GM23248 (cell line): ENCODE results near the gene PTPRA. TPM values are rescaled to one million over a fixed set of nuclear protein-coding genes. Genes with fewer than 3 reads are reported as not detected.

Experiments
- DNase-seq: peaks from one replicate; pipeline ENCODE4 v3.0.0-alpha.2; 2015
- H2AFZ ChIP-seq: fragments of 200-600 bp; sonication (generic); 2 replicates; pipeline ENCODE4 v1.6.1; 2016; ENCODE audit warnings: antibody characterized with exemption
- H3F3A ChIP-seq: fragments of 200-600 bp; sonication (generic); 2 replicates; pipeline ENCODE4 v1.6.1; 2016; ENCODE audit warnings: mild to moderate bottlenecking, antibody characterized with exemption, mixed run types; ENCODE audit not compliant: insufficient read depth
- H3K27ac ChIP-seq: fragments of 200-600 bp; sonication (generic); 2 replicates; pipeline ENCODE4 v1.5.1; 2016; ENCODE audit warnings: mild to moderate bottlenecking
- H3K27me3 ChIP-seq: fragments of 200-600 bp; sonication (generic); replicated peaks from 2 replicates; pipeline ENCODE4 v1.6.1; 2016; ENCODE audit warnings: mild to moderate bottlenecking; ENCODE audit not compliant: insufficient read depth
- H3K36me3 ChIP-seq: fragments of 200-600 bp; sonication (generic); 2 replicates; pipeline ENCODE4 v1.6.1; 2016; ENCODE audit warnings: low read depth, mild to moderate bottlenecking
- H3K4me1 ChIP-seq: fragments of 200-600 bp; sonication (generic); 2 replicates; pipeline ENCODE4 v1.6.1; 2016; ENCODE audit warnings: mild to moderate bottlenecking; ENCODE audit not compliant: insufficient read depth
- H3K4me2 ChIP-seq: fragments of 200-600 bp; sonication (generic); one replicate; pipeline ENCODE4 v1.6.1; 2016; ENCODE audit warnings: mild to moderate bottlenecking; ENCODE audit not compliant: unreplicated experiment
- H3K4me3 ChIP-seq: fragments of 200-600 bp; sonication (generic); 2 replicates; pipeline ENCODE4 v1.5.1; 2016; ENCODE audit warnings: mild to moderate bottlenecking
- H3K79me2 ChIP-seq: fragments of 200-600 bp; sonication (generic); 2 replicates; pipeline ENCODE4 v1.6.1; 2016; ENCODE audit warnings: mild to moderate bottlenecking; ENCODE audit not compliant: insufficient read depth
- H3K9ac ChIP-seq: fragments of 200-600 bp; sonication (generic); 2 replicates; pipeline ENCODE4 v1.6.1; 2016; ENCODE audit warnings: mild to moderate bottlenecking
- H3K9me2 ChIP-seq: fragments of 200-600 bp; sonication (generic); 2 replicates; pipeline ENCODE4 v1.6.1; 2016; ENCODE audit warnings: mixed run types, mild to moderate bottlenecking, moderate library complexity; ENCODE audit not compliant: insufficient read depth
- H3K9me3 ChIP-seq: fragments of 200-600 bp; sonication (generic); one replicate; pipeline ENCODE4 v1.6.1; 2017; ENCODE audit warnings: low read depth
- H4K20me1 ChIP-seq: fragments of 200-600 bp; sonication (generic); 2 replicates; pipeline ENCODE4 v1.6.0; 2016; ENCODE audit not compliant: insufficient read depth
- EZH2 ChIP-seq: fragments of 200-600 bp; sonication (generic); IDR thresholded peaks from 2 replicates; pipeline ENCODE4 v1.6.1; 2018; ENCODE audit warnings: antibody characterized with exemption, mild to moderate bottlenecking; ENCODE audit not compliant: insufficient read depth, poor library complexity, severe bottlenecking
- EZH2phosphoT487 ChIP-seq: fragments of 200-600 bp; sonication (generic); IDR thresholded peaks from 2 replicates; pipeline ENCODE4 v1.6.1; 2018; ENCODE audit warnings: antibody characterized with exemption, moderate library complexity, mild to moderate bottlenecking, low read depth; ENCODE audit not compliant: insufficient read depth
- WGBS, 2 experiments: methylation state at CpG; one replicate each; pipeline ENCODE4 v1.1.6; 2015 to 2017; ENCODE audit warnings: low lambda C conversion rate in 2 of 2, low coverage in 1 of 2; ENCODE audit errors: missing lambda C conversion rate in 2 of 2; 5-methylcytosine and 5-hydroxymethylcytosine counted together
- in situ Hi-C: fragments of 300-500 bp; cut with MboI; formaldehyde crosslinking; loops from 2 replicates; pipeline ENCODE4 v1.15.0; 2020
- polyA plus RNA-seq: library from polyadenylated mRNA; unstranded; fragments of >200 nt; fragmentation: Nextera tagmentation; extraction: Ambion mirVana; gene quantifications from 2 replicates; pipeline ENCODE4 v1.2.1, GENCODE V29; 2016
- total RNA-seq: library from RNA; depleted of rRNA; stranded (reverse); fragments of >200 nt; shearing (Covaris generic); gene quantifications from 2 replicates; pipeline ENCODE4 v1.2.3, GENCODE V29; 2014

Gene PTPRA
- total and polyA plus RNA-seq, 2 experiments from 2014 or later, result 37.4 to 50.8 TPM

GRCh38 chr20:2998728-2999127 is 125.4 kb downstream of the PTPRA start:
- TF ChIP-seq EZH2 (no peak), EZH2phosphoT487 (no peak)
- no peaks in the 10 kb centered on the region for H3K9me3 ChIP-seq
- H2AFZ ChIP-seq, result no peak overlapping the region
- no peak overlapping the region for H3K4me3 ChIP-seq
- no peaks in the 10 kb centered on the region for H3K4me1 ChIP-seq
- no peaks in the 10 kb centered on the region for H3K9me2 ChIP-seq
- no peak overlapping the region for H3K4me2 ChIP-seq
- no peaks in the 10 kb centered on the region; the same call in 1 of the 2 replicates for H3K36me3 ChIP-seq
- no peaks in the 10 kb centered on the region for H4K20me1 ChIP-seq
- in situ Hi-C loops, result no loop called here
- H3K79me2 ChIP-seq, result no peaks in the 10 kb centered on the region
- no peak overlapping the region for H3K9ac ChIP-seq
- no peak overlapping the region for H3K27ac ChIP-seq
- DNase-seq, result no peak
- no peaks in the 10 kb centered on the region for H3F3A ChIP-seq
- no peaks in the 10 kb centered on the region for H3K27me3 ChIP-seq

GRCh38 chr20:3000852-3001523 is 127.7 kb downstream of the PTPRA start:
- TF ChIP-seq EZH2phosphoT487 (no peak), EZH2 (no peak)
- Histone ChIP-seq H3K4me2 (no peak overlapping the region), H4K20me1 (no peaks in the 10 kb centered on the region), H3K9me2 (no peaks in the 10 kb centered on the region), H3K4me1 (no peaks in the 10 kb centered on the region), H3K9ac (no peak overlapping the region), H3K9me3 (no peaks in the 10 kb centered on the region), H2AFZ (no peak overlapping the region), H3K27me3 (no peaks in the 10 kb centered on the region), H3K4me3 (no peak overlapping the region), H3F3A (no peaks in the 10 kb centered on the region), H3K79me2 (no peaks in the 10 kb centered on the region), H3K27ac (no peak overlapping the region), H3K36me3 (no peaks in the 10 kb centered on the region)
- in situ Hi-C loops, result no loop called here
- WGBS, 2 experiments, result 55 to 62% methylated on average over 7 of the region's 7 CpGs
- peak; percentile 67 for DNase-seq

- H3K4me3 ChIP-seq, result no peak overlapping the region
- DNase-seq, result no peak
- in situ Hi-C loops, result no loop called here
- H3K9me2 ChIP-seq, result no peaks in the 10 kb centered on the region
- no peaks in the 10 kb centered on the region for H3K4me1 ChIP-seq
- no peaks in the 10 kb centered on the region for H3K27me3 ChIP-seq
- WGBS, 2 experiments, result 98 to 100% methylated on average over 2 of the region's 2 CpGs
- no peaks in the 10 kb centered on the region for H3K79me2 ChIP-seq
- H2AFZ ChIP-seq, result no peak overlapping the region
- peaks cover 16% of the 10 kb centered on the region for H3K36me3 ChIP-seq
- H3K27ac ChIP-seq, result no peak overlapping the region
- no peaks in the 10 kb centered on the region for H3K9me3 ChIP-seq
- no peaks in the 10 kb centered on the region for H4K20me1 ChIP-seq
- no peaks in the 10 kb centered on the region for H3F3A ChIP-seq
- no peak overlapping the region for H3K4me2 ChIP-seq
- no peak overlapping the region for H3K9ac ChIP-seq
- no peak for TF ChIP-seq EZH2phosphoT487
- TF ChIP-seq EZH2, result no peak
Measured at GRCh38 chr20:3003416-3003815, 130.1 kb downstream of the PTPRA start.

- 61 to 100% methylated on average over 1 of the region's 1 CpG for WGBS, 2 experiments
- Histone ChIP-seq H3K4me1 (peaks cover 7% of the 10 kb centered on the region), H3K4me3 (no peak overlapping the region), H3K27ac (no peak overlapping the region), H3F3A (peaks cover 12% of the 10 kb centered on the region), H3K4me2 (no peak overlapping the region), H3K36me3 (peaks cover 16% of the 10 kb centered on the region), H3K9me2 (no peaks in the 10 kb centered on the region), H2AFZ (no peak overlapping the region), H3K27me3 (no peaks in the 10 kb centered on the region), H3K79me2 (no peaks in the 10 kb centered on the region), H4K20me1 (no peaks in the 10 kb centered on the region), H3K9me3 (no peaks in the 10 kb centered on the region), H3K9ac (no peak overlapping the region)
- TF ChIP-seq EZH2, result no peak
- no peak for TF ChIP-seq EZH2phosphoT487
- in situ Hi-C loops, result no loop called here
- DNase-seq, result peak; percentile 72
Measured at GRCh38 chr20:3010985-3011723, 137.9 kb downstream of the PTPRA start.
